ENCODE data around the gene NUP93. TPM values are rescaled to one million over a fixed set of nuclear protein-coding genes. Genes with fewer than 3 reads are reported as not detected.

The NUP93 gene
- total and polyA plus RNA-seq, 7 donors = 13.8 to 35.8 (median 21.4) TPM

DNA sequence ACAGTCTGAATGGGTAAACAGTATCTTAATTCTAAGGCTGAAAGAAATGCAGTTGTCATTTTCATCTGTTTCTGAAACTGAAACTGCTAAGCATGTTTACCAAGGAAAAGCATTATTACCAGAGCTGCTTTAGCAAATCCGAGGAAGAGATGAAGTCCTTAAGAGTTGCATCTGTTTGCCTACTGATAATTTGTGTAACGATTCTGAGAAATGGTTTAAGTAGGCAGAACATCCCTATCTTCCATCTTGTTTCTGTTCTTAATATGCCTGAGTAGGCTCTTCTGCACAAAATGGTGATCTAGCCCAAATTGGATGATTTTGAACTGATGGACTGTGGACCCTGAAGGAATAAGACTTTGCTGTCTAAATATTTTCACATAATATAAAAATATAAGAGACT lies 34.9 kb downstream of the NUP93 start:
- peaks cover 0 to 18% (median 3%) of the 10 kb centered on the region in 4 donors for H3K36me3 ChIP-seq
- DNase-seq = no peak
- no peaks in the 10 kb centered on the region for H3K27me3 ChIP-seq
- no peaks in the 10 kb centered on the region for H3K9me3 ChIP-seq
- intact Hi-C loops (cut with DNase I) = no loop called here
- H3K27ac ChIP-seq = no peak overlapping the region
- H3K4me3 ChIP-seq = no peak overlapping the region
- TF ChIP-seq EP300 (IDR thresholded peaks at IDR 0.05) = no peak
- WGBS, 2 donors = 22 to 51% methylated on average over 2 of the region's 2 CpGs
- H3K4me1 ChIP-seq = peaks cover 0 to 7% (median 0%) of the 10 kb centered on the region in 4 donors

GRCh38 chr16:56765949-56766348 lies 36.0 kb downstream of the NUP93 start:
- peaks cover 0 to 7% (median 0%) of the 10 kb centered on the region in 4 donors for H3K4me1 ChIP-seq
- no peak overlapping the region for H3K4me3 ChIP-seq
- intact Hi-C loops (cut with DNase I) = no loop called here
- DNase-seq = no peak
- H3K27me3 ChIP-seq = no peaks in the 10 kb centered on the region
- 96 to 97% methylated on average over 4 of the region's 4 CpGs for WGBS, 2 donors
- peaks cover 0 to 8% (median 0%) of the 10 kb centered on the region in 4 donors for H3K36me3 ChIP-seq
- H3K27ac ChIP-seq = no peak overlapping the region
- TF ChIP-seq EP300 (IDR thresholded peaks at IDR 0.05) = no peak
- TF ChIP-seq POLR2AphosphoS5 (IDR thresholded peaks at IDR 0.05) = no peak
- no peak for TF ChIP-seq POLR2A (IDR thresholded peaks at IDR 0.05)
- TF ChIP-seq, protein P1, sequence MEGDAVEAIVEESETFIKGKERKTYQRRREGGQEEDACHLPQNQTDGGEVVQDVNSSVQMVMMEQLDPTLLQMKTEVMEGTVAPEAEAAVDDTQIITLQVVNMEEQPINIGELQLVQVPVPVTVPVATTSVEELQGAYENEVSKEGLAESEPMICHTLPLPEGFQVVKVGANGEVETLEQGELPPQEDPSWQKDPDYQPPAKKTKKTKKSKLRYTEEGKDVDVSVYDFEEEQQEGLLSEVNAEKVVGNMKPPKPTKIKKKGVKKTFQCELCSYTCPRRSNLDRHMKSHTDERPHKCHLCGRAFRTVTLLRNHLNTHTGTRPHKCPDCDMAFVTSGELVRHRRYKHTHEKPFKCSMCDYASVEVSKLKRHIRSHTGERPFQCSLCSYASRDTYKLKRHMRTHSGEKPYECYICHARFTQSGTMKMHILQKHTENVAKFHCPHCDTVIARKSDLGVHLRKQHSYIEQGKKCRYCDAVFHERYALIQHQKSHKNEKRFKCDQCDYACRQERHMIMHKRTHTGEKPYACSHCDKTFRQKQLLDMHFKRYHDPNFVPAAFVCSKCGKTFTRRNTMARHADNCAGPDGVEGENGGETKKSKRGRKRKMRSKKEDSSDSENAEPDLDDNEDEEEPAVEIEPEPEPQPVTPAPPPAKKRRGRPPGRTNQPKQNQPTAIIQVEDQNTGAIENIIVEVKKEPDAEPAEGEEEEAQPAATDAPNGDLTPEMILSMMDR (IDR thresholded peaks at IDR 0.05) = no peak
- H3K9me3 ChIP-seq = no peaks in the 10 kb centered on the region

GRCh38 chr16:56767024-56767423 lies 37.1 kb downstream of the NUP93 start:
- TF ChIP-seq POLR2AphosphoS5 (IDR thresholded peaks at IDR 0.05) = no peak
- no peak for TF ChIP-seq EP300 (IDR thresholded peaks at IDR 0.05)
- TF ChIP-seq POLR2A (IDR thresholded peaks at IDR 0.05) = no peak
- TF ChIP-seq, protein P1 (IDR thresholded peaks at IDR 0.05) = no peak
- peak overlapping the region in 1 of 4 donors; percentile 0 for H3K27ac ChIP-seq
- intact Hi-C loops (cut with DNase I) = no loop called here
- H3K36me3 ChIP-seq = peaks cover 0 to 4% (median 0%) of the 10 kb centered on the region in 4 donors
- no peaks in the 10 kb centered on the region for H3K9me3 ChIP-seq
- H3K4me1 ChIP-seq = peaks cover 0 to 15% (median 9%) of the 10 kb centered on the region in 4 donors
- H3K4me3 ChIP-seq = no peak overlapping the region
- H3K27me3 ChIP-seq = no peaks in the 10 kb centered on the region
- 81 to 89% methylated on average over 3 of the region's 3 CpGs for WGBS, 2 donors
- DNase-seq = no peak

- Histone ChIP-seq H3K4me1 (peaks cover 0 to 15% (median 13%) of the 10 kb centered on the region in 4 donors), H3K36me3 (no peaks in the 10 kb centered on the region), H3K9me3 (no peaks in the 10 kb centered on the region), H3K27me3 (no peaks in the 10 kb centered on the region), H3K4me3 (no peak overlapping the region), H3K27ac (no peak overlapping the region)
- TF ChIP-seq POLR2AphosphoS5 (IDR thresholded peaks at IDR 0.05) = no peak
- no peak for TF ChIP-seq POLR2A (IDR thresholded peaks at IDR 0.05)
- TF ChIP-seq EP300 (IDR thresholded peaks at IDR 0.05) = no peak
- TF ChIP-seq, protein P1 (IDR thresholded peaks at IDR 0.05) = no peak
- 27 to 63% methylated on average over 3 of the region's 3 CpGs for WGBS, 2 donors
- DNase-seq = no peak
- intact Hi-C loops (cut with DNase I) = no loop called here
Measured at GRCh38 chr16:56769677-56770076, 39.7 kb downstream of the NUP93 start.

DNA sequence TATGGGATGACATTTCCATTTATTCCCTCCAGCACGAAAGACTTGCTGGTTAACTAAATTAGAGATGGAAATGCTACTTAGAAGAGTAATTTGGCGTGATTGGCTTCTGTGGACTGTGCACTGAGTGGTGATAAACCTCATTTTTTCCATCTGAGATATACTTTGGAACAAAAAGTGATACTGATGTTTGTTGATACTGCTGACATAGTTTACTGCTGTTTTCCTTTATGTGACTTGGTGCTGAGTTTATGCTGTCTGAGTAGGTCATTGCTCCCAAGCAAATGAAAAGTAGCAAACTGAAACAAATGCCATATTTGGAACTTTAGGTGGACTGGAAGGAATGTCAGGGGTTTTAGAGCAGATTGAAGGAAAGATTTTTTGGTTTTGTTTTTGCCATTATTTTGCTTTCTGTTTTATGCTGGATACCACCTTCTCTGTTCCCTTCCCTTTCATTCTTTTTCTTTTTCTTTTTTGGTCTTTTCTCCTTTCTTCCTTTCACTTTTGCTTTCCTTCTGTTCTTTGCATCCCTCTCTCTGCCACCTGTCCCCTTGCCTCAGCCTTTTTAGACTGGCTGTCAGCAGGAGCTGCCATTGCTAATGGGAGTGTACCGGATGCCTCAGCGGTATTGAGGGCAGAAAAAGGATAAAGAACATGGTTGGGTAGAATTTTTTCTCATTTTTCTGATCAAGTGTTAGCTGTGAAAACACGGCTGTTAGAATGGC lies 41.8 kb downstream of the NUP93 start:
- no peak for DNase-seq
- intact Hi-C loops (cut with DNase I) = no loop called here
- Histone ChIP-seq H3K36me3 (no peaks in the 10 kb centered on the region), H3K4me3 (peak overlapping the region in 1 of 4 donors; percentile 8), H3K27ac (peak overlapping the region; percentile 2 to 52 (median 15)), H3K9me3 (no peaks in the 10 kb centered on the region), H3K27me3 (no peaks in the 10 kb centered on the region), H3K4me1 (peaks cover 0 to 24% (median 21%) of the 10 kb centered on the region in 4 donors)
- 88 to 90% methylated on average over 5 of the region's 5 CpGs for WGBS, 2 donors
- no peak for TF ChIP-seq POLR2A (IDR thresholded peaks at IDR 0.05)
